GM12878 (cell line): ENCODE data around the gene PPIP5K2. TPM values are rescaled to one million over a fixed set of nuclear protein-coding genes. Genes with fewer than 3 reads are reported as not detected.

Experiments
- ATAC-seq: fragments of 200-7000 bp; cut with Tn5 transposase; 3 replicates; pipeline ENCODE4 v1.9.1; 2020; ENCODE audit warnings: mild to moderate bottlenecking, moderate library complexity
- BruUV-seq: library from RNA; stranded (reverse); fragments of 400-500 nt; replicated peaks from 2 replicates; lab custom pipeline; 2021; lab: Mats Ljungman, UMichigan
- CTCF ChIA-PET: fragments of 300-600 bp; sonication (Branson Sonifier 250); formaldehyde crosslinking; extraction: SDS; loops from one replicate; lab custom pipeline; 2021; ENCODE audit warnings: inconsistent platforms; lab: Yijun Ruan, JAX
- POLR2A ChIA-PET: fragments of 350-600 bp; formaldehyde crosslinking; extraction: SDS; loops from one replicate; lab custom pipeline; 2021; ENCODE audit warnings: inconsistent platforms; lab: Charles Lee
- RAD21 ChIA-PET: fragments of 300-600 bp; sonication (Branson Sonifier 250); formaldehyde crosslinking; loops from one replicate; lab custom pipeline; 2023; ENCODE audit warnings: antibody characterized with exemption; ENCODE audit not compliant: unreplicated experiment; lab: Charles Lee
- SMC1A ChIA-PET: fragments of 300-600 bp; sonication (Branson Sonifier 250); formaldehyde crosslinking; loops from one replicate; lab custom pipeline; 2023; ENCODE audit not compliant: unreplicated experiment, uncharacterized antibody; lab: Charles Lee
- DNase-seq: peaks from one replicate; pipeline ENCODE4 v3.0.0-alpha.2; 2011; ENCODE audit warnings: low read depth, low spot score
- FAIRE-seq: peaks from 3 replicates; lab custom pipeline; 2011; peaks lifted over from hg19 to GRCh38; lab: Jason Lieb, UNC
- H2AFZ ChIP-seq: 2 replicates; pipeline ENCODE4 v1.6.0; 2011; ENCODE audit warnings: low read depth, low read length, control low read depth; ENCODE audit not compliant: control insufficient read depth
- H3K27ac ChIP-seq: 2 replicates; pipeline ENCODE4 v1.5.1; 2011; ENCODE audit warnings: control low read depth; ENCODE audit not compliant: control insufficient read depth, insufficient read depth
- H3K27me3 ChIP-seq, 2 experiments: replicated peaks in 1 of 2; 2 replicates each; pipeline versions ENCODE4 v1.6.0 to v1.6.1; 2011; ENCODE audit warnings: low read length in 1 of 2; ENCODE audit not compliant: control insufficient read depth in 2 of 2, insufficient read depth in 2 of 2
- H3K36me3 ChIP-seq, 2 experiments: 2 replicates each; pipeline ENCODE4 v1.5.1; 2011; ENCODE audit warnings: low read length in 1 of 2; ENCODE audit not compliant: control insufficient read depth in 2 of 2, insufficient read depth in 2 of 2
- H3K4me1 ChIP-seq: 2 replicates; pipeline ENCODE4 v1.6.1; 2011; ENCODE audit warnings: mild to moderate bottlenecking, low read length, moderate library complexity, mixed read lengths; ENCODE audit not compliant: control insufficient read depth, insufficient read depth
- H3K4me2 ChIP-seq: 2 replicates; pipeline ENCODE4 v1.6.0; 2011; ENCODE audit warnings: control low read depth; ENCODE audit not compliant: control insufficient read depth, insufficient read depth
- H3K4me3 ChIP-seq: fragments of 200-600 bp; sonication (generic); 2 replicates; pipeline ENCODE4 v1.5.1; 2016
- H3K79me2 ChIP-seq: 2 replicates; pipeline ENCODE4 v1.6.0; 2011; ENCODE audit warnings: low read length; ENCODE audit not compliant: control insufficient read depth, insufficient read depth
- H3K9ac ChIP-seq: 2 replicates; pipeline ENCODE4 v1.8.0; 2011; ENCODE audit warnings: low read length, control low read depth, mixed read lengths; ENCODE audit not compliant: control insufficient read depth, insufficient read depth
- H3K9me3 ChIP-seq: replicated peaks from 3 replicates; pipeline ENCODE4 v1.5.1; 2011; ENCODE audit warnings: mild to moderate bottlenecking, low read length; ENCODE audit not compliant: control insufficient read depth, insufficient read depth
- H4K20me1 ChIP-seq: 2 replicates; pipeline ENCODE4 v1.6.0; 2011; ENCODE audit not compliant: control insufficient read depth, insufficient read depth
- ATF7 ChIP-seq: fragments of 450-650 bp; IDR thresholded peaks from 2 replicates; pipeline ENCODE4 v1.6.1; 2016; ENCODE audit warnings: low read depth, mild to moderate bottlenecking
- CBX5 ChIP-seq: sonication (generic); IDR thresholded peaks from 2 replicates; pipeline ENCODE4 v1.6.1; 2016; ENCODE audit warnings: low read depth, moderate library complexity, mild to moderate bottlenecking, inconsistent platforms
- ZBTB4 ChIP-seq: fragments of 450-650 bp; formaldehyde crosslinking; IDR thresholded peaks from 2 replicates; pipeline ENCODE4 v1.4.0; 2022; ENCODE audit warnings: mild to moderate bottlenecking, moderate library complexity
- ZNF592 ChIP-seq: fragments of 450-650 bp; IDR thresholded peaks from 2 replicates; pipeline ENCODE4 v1.6.1; 2017; ENCODE audit warnings: mild to moderate bottlenecking, moderate library complexity
- WGBS: methylation state at CpG from one replicate; pipeline ENCODE4 v1.1.6; 2016; ENCODE audit warnings: low lambda C conversion rate; ENCODE audit not compliant: insufficient replicate concordance, insufficient coverage; ENCODE audit errors: missing lambda C conversion rate; 5-methylcytosine and 5-hydroxymethylcytosine counted together
- in situ Hi-C: fragments of 300-500 bp; cut with MboI; formaldehyde crosslinking; loops from 9 replicates; pipeline ENCODE4 v1.14.3; 2018; ENCODE audit warnings: mixed read lengths
- intact Hi-C: fragments of 100-400 bp; cut with micrococcal nuclease; formaldehyde crosslinking; loops from one replicate; pipeline ENCODE4 v1.14.2; 2022; ENCODE audit not compliant: unreplicated experiment
- polyA plus RNA-seq, 11 experiments: library from polyadenylated mRNA; depleted of rRNA in 4 of 11; unstranded in 6 of 11; stranded (reverse) in 5 of 11; fragments of >200 nt; fragmentation: Nextera tagmentation in 4 of 11; fragmentation: Illumina TruSeq in 1 of 11; extraction: Ambion mirVana in 4 of 11; extraction: Trizol in 1 of 11; gene quantifications; 1 replicate in 1 of 11; 2 replicates in 10 of 11; pipeline versions ENCODE4 v1.2.1 to v1.2.3, GENCODE V29; 2011 to 2016; ENCODE audit warnings: inconsistent platforms in 2 of 11, missing spikeins in 2 of 11, low read depth in 1 of 11
- total RNA-seq, 4 experiments: library from RNA; depleted of rRNA in 3 of 4; stranded (reverse); fragments of >200 nt in 3 of 4; fragmentation: Illumina TruSeq in 1 of 4; extraction: Trizol in 1 of 4; gene quantifications; 2 replicates each; pipeline versions ENCODE4 v1.2.1 to v1.2.3, GENCODE V29; 2013 to 2021

PPIP5K2 gene
- total and polyA plus RNA-seq, 10 of the 15 experiments (the other 5 are each of a cell fraction or from before 2014, with no cell fraction given) = 27.7 to 87.3 (median 58.6) TPM

- TF ChIP-seq ZBTB4 (no peak), ZNF592 (no peak)
Observed at GRCh38 chr5:103245761-103246160, 125.7 kb downstream of the PPIP5K2 start (continued).

- intact Hi-C loops = no loop called here
- no peak overlapping the region for H3K9ac ChIP-seq
- no peaks in the 10 kb centered on the region for H3K9me3 ChIP-seq
- no peaks in the 10 kb centered on the region for H3K4me1 ChIP-seq
- TF ChIP-seq ATF7 (peak; percentile 43; the same call in 1 of the 2 replicates), CBX5 (no peak)
- no peaks in the 10 kb centered on the region for H3K36me3 ChIP-seq
- in situ Hi-C loops = no loop called here
- RAD21 ChIA-PET = no interaction called here
- ATAC-seq (no peak; the same call in 2 of the 3 replicates), FAIRE-seq (peak; percentile 27), DNase-seq (no peak)
- no peaks in the 10 kb centered on the region; a peak in 1 of 4 replicates for H3K27me3 ChIP-seq
- WGBS = 100% methylated on average over 1 of the region's 1 CpG
- BruUV-seq = no TSS peak
- H3K27ac ChIP-seq = no peak overlapping the region
- H3K4me3 ChIP-seq = no peak overlapping the region
- H3K4me2 ChIP-seq = no peak overlapping the region
- CTCF ChIA-PET = interaction anchor here (1.2 to 1.5 kb wide), 3 partner anchors 14 to 228 kb away, joined by 3 to 8 read pairs (median 4); no protein-coding TSS in a partner anchor
- POLR2A ChIA-PET = no interaction called here
- H4K20me1 ChIP-seq = no peaks in the 10 kb centered on the region
- no peaks in the 10 kb centered on the region for H3K79me2 ChIP-seq
- SMC1A ChIA-PET = interaction anchor here (1.1 kb wide), 1 partner anchor 15 kb away, joined by 3 read pairs; no protein-coding TSS in a partner anchor
- H2AFZ ChIP-seq = no peak overlapping the region
Observed at GRCh38 chr5:103247118-103247517, 127.0 kb downstream of the PPIP5K2 start.
